Activated CD8-positive, alpha-beta memory T cell treated with anti-CD3 and anti-CD28 coated beads, Interleukin-2, amount 50 U/mL, for 24 hours (primary cell): ENCODE measurements around the gene HSF5.
"Not testable (repeated sequence)": the region's sequence is repeated elsewhere in the genome, so short reads cannot be mapped to it uniquely, and the experiment has no call there.

ENCODE experiments used
- DNase-seq: peaks from one replicate; pipeline ENCODE4 v3.0.0-alpha.2; 2020; ENCODE audit errors: extremely low read depth

The HSF5 gene

DNA sequence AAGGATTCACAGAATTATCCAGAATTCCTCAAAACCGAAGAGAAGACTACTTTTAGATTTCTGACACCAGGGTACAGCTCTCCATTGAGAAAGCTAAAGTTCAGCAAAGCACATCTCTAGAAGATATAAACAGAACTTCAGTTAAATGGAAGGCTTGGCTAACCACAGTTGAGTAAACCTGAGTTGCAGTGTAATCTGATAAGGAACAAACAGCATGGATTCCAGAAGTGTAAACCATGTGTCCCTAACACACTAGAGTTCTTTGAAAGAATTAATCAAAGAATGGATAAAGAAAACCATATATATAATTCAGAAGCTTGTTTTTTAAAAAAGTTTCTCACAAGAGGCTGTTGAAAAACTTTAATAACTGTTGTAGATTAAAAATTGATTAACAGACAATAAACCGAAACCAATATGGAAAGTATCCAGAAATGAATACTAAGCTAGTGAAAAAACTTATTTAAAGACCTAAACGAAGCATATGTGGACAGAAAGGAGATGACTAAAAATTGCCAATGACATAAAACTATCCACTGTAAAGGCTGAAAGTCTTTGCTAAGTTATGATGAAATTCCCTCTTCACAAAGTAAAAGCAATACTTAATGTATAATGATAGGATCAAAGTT lies 75.1 kb downstream of the HSF5 start:
- DNase-seq: no peak

GRCh38 chr17:58412064-58412703 lies 76.0 kb downstream of the HSF5 start:
- DNase-seq: no peak

DNA sequence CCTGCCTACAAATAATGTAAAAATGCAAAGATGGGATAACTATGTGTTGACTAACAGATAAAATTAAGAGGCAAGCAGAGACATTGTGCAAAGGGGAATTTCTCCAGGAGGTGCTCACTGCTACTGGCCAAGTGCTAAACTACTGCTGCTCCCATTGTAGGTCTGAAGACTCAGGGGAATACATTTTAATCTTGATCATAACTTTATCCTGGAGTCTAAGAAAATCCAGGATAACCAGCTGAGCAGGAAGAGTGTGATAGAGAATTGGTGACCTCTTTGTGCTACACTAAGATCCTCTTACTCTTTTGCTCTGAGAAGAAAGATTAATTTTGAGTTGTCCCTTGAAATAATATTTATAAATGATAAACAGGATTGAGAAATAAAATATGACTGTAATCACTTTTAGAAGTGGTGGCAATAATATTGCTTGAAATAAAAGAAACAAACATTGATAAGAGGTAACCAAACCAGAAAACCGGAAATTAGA lies 76.8 kb downstream of the HSF5 start:
- no peak for DNase-seq

GRCh38 chr17:58410714-58411407 lies 77.3 kb downstream of the HSF5 start:
- DNase-seq: no peak

DNA sequence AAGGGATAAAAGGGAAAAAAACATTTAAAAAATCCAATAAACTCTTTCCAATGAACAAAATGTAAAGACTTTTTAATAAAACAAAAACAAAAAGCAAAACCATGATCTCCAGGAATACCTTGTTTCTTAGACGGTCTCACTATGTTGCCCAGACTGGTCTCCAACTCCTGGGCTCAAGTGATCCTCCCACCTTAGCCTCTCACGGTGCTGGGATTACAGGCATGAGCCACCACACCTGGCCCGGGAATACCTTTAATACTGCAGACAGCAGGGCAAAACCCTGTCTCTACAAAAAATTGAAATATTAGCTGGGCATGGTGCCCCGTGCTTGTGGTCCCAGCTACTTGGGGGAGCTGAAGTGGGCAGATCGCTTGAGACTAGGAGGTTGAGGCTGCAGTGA lies 78.8 kb downstream of the HSF5 start:
- DNase-seq: no peak

DNA sequence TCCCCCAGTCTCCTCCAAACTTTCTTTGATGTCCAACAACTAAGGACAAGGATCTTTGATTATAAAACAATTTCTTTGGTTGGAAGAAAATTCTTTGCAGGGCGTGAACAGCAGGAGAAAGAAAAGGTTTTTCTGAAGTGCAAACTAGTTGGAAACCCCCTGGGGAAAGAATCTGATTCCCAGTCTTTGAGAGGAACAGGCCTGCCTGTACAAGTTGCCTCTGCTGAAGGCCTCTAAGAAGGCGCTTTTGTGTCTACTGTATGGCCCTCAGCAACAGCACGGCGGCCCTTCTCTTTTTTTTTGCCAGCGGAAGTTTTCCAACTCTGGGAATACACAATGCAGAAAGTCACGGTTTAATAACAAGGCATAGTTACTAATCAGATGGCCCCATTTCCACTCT lies 84.9 kb downstream of the HSF5 start:
- no peak for DNase-seq

GRCh38 chr17:58402679-58403078 lies 85.5 kb downstream of the HSF5 start:
- no peak for DNase-seq

- no peak for DNase-seq
These were observed 86.2 kb downstream of the HSF5 start for GRCh38 chr17:58402047-58402446.

- DNase-seq: no peak
These were observed 86.9 kb downstream of the HSF5 start for GRCh38 chr17:58401287-58401686.

DNA sequence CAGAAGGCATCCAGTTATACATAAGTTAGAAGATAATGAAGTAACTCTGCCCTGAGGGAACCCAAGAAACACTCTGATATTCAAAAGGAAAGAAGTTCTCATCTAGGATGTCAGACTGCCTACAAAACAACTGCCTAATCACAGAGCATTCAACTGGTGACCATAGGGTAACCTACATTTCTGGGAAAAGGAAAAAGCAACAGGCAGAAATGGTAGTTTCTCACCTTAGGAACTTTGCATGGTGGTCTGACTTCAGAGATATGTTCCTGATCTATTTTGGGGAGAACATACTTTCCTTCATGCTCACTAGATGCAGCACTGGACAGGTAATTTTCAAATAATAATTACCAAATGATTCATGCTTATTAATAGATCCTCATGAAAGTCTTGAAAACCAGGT lies 87.4 kb downstream of the HSF5 start:
- no peak for DNase-seq

DNA sequence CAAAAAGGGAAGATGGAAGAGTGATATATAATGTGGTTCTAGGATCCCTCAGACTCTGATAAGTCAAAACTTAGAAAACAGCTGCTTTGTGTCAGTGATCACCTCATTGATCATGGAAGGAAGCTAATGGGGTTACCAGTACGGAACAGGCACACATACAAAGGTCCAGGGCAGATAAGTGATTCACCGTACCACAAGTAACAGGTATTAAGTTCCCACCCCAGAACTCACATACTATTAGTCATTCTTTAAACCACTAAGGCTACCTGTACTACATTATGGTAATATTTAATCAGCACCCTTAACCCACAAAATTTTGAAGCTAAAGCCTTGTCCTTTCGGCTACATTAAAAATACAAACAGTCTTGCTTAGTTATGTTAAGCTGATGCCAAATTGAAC lies 88.2 kb downstream of the HSF5 start:
- DNase-seq: no peak

- no peak for DNase-seq
These were observed 89.5 kb downstream of the HSF5 start for GRCh38 chr17:58398574-58399266.

GRCh38 chr17:58397421-58397820 lies 90.8 kb downstream of the HSF5 start:
- not testable (repeated sequence) for DNase-seq

DNA sequence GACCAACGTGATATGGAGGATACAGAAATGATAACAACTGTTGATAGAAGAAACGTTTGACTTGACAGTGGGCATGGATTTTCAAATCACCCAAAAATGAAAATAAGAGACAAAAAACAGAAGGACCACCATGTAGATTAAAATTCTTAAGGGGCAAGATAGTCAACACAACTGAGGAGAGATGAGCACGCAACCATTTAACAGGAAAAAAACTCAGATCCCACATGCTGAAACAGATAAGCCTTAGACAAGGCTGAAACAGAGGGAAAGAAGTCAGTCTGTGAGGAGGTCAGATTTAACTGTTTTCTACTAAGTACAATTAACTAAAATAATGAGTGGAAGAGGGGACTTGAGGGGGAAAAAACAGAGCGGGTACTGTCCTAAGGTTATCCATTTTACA lies 92.0 kb downstream of the HSF5 start:
- DNase-seq: no peak

DNA sequence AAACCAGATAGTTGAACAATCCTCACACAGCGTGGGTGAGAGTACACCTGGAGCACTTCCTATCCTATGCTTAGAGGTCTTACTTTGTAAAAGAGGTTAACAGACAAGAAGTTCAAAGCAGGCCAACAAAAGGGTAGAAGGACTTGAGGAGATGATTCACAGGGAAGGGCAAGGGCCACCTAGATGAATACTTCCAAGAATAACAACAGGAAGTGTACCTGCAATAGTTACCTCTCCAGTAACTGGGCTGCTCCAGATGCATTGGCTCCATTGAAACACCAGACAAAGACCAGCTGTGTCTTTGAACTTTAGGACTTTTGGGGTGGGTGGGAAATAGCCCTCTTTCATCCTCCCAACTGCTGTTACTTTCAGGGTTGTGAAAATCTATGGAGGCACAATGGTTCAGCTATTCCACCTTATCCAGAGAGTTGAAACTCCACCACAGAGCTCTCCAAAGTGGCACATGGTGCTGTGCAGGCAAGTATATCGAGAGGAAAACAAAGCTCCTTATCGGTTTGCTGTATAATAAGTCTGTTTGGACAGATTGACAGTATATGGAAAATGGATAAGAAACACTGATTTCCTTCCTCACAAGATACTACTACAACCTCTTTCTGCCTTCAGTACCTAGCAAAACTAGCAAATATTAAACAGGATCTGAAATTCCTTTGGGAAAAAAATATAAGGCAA lies 93.5 kb downstream of the HSF5 start:
- DNase-seq: no peak

DNA sequence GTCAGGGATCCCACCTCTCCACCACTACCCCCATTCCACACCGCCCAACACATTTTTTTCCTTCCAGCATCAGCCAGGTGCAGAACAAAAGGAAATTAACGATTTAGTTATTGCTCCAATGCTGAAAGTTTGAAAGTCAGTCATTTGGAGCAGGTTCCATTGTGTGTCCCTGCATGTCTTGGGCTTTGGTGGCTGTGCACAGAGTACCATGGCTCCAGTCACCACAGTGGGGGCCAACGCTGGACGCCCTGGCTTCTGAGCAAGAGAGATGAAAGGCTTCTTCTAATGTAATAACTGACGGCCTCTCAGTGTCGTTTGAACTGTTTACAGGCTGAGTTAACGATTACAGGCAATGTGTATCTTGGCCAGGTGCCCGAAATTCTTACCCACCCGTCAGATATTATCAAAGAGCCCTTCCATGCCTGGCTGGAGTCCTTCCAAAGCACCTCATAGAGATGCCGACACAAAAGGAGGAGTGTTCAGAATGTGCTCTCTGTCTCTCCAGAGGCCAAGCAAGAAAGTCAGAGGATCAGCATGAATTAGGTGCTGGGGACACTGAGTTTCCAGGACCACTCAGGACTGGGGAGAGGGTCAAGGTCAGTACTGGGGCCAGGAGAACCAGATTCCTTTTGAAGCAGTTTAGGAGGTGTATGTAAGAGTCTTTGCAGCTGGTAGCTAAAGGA lies 96.8 kb downstream of the HSF5 start:
- DNase-seq: no peak

DNA sequence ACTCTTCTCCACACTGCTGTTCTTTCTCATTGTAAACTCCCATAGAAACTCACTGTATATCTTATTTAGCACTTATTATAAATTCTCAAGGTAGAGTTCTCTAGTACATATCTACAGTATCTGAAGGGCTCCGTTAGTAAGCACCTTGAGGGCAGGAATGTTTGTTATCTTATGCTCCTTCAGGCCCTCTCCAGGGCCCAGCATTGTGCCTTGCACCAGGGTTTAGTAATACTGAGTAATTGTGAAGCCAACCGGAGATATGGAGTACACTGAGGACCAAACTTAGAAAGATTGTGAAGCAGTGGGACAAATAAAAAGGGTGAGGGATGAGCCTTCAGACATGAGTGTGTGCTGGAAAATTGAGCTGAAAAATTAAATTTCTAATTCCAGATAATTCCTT lies 97.3 kb downstream of the HSF5 start:
- no peak for DNase-seq

- DNase-seq: no peak
These were observed 99.7 kb downstream of the HSF5 start for GRCh38 chr17:58388302-58389190.

GRCh38 chr17:58387834-58388233 lies 100.4 kb downstream of the HSF5 start:
- no peak for DNase-seq

DNA sequence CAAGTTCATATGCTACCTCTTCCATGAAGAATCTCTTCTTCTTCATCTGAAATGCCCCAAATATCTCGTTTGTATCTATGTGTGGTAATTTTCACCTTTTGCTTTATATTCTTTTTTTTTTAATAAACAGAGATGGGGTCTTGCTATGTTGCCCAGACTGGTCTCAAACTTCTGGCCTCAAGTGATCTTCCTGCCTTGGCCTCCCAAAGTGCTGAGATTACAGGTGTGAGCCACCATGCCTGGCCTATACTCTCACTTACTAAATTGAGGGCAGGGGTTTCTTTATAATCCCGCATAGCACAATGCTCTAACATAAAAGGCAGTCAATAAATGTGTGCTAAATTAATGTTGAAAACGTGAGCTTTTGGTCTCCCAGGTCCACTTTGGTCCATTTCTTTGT lies 101.5 kb downstream of the HSF5 start:
- DNase-seq: no peak
